SKM-1 (cell line): Measurements from ENCODE around the gene FGF14.
"Not testable (repeated sequence)": the region's sequence is repeated elsewhere in the genome, so short reads cannot be mapped to it uniquely, and the experiment has no call there.

Experiments
- DNase-seq: peaks from one replicate; lab custom pipeline; 2025; ENCODE audit not compliant: unreplicated experiment; lab: John Stamatoyannopoulos, UW

FGF14 gene

DNA sequence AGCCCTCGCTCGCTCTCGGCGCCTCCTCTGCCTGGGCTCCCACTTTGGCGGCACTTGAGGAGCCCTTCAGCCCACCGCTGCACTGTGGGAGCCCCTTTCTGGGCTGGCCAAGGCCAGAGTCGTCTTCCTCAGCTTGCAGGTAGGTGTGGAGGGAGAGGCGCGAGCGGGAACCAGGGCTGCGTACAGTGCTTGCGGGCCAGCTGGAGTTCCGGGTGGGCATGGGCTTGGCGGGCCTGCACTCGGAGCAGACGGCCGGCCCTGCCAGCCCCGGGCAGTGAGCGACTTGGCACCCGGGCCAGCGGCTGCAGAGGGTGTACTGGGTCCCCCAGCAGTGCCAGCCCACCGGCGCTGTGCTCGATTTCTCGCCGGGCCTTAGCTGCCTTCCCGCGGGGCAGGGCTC is 333.5 kb downstream of the FGF14 start:
- DNase-seq, result not testable (repeated sequence)

DNA sequence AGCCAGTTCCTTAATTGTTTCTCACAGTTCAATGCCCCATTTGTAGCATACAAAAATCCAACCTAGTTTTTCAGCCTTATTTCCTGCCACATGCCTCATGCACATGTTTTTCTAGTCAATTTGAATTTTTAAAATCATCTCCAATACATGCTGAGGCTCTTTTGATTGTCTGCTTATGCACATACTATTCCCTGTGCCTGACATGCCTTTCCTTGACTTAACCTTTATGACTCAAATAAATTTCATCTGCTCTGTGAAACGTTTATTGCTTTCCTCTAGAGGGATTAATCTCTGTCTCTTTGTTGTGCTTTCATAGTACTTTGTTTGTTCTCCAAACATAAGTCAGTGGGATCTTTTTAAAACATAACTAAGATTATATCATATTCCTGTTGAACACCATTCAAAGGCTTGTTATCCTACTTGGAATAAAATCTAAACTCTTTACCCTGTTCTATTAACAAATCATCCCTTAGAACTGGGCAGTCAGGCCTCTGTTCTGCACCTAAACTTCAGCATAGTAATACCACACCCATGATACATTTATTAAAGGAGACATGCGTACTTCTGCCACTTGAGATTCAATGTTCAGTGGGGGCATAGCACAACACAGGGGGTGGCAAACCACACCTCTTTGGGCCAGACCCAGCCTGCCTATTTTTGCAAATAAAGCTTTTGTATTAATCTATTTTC is 346.6 kb downstream of the FGF14 start:
- no peak for DNase-seq

DNA sequence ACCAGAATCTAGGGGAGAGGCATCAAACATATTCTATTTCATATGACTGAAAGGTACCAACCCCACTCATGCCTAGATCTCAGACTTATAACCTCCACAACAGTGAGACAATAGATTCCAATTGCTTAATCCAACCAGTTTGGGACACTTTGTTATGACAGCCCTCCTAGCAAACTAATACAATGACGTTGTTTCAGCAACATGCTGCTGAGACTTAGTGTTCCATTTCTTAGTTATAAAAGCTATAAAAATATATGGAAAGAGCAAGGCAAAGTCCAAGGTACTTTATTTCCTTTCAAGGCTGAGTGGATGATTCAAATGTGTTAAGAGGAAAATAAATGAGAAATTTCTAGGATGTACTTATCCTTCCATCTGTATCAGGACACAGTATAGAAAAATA is 352.0 kb downstream of the FGF14 start:
- DNase-seq, result no peak

DNA sequence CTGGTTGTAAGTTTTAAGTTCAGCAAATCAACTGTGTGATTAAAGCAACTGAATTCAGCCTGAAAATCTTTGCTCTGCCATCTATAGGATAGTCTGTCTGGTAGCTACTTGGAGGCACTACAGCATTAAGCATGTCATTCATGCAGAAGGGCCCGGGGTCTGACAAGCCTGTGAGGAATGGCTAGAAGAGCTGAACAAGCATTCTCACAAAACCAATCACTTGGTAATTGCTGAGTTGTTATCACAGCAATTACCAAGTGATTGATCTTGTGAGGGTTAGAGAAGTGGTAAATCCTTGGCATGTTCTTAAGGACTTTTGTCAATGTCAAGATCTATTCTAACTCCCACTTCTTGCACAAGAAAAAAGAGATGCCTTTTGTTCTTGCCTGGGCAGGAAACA is 356.1 kb downstream of the FGF14 start:
- DNase-seq, result no peak

DNA sequence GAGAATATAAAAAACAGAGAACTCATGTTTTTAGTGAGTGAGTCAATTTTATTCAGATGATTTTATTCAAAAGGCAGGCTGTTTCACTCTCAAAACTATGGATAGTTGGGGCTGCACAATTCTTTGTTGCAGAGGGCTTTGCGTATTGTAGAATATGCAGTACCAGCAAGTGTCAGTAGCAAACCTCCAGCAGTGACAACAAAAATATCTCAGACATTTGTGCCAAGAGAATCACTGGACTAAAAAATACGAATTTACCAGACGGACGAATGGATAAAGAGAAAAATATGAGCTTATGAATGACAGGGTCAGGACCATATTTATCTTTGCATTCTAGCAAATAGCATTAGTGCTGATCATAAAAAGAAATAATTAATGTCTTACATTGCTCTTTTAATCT is 359.1 kb downstream of the FGF14 start:
- DNase-seq, result no peak

DNA sequence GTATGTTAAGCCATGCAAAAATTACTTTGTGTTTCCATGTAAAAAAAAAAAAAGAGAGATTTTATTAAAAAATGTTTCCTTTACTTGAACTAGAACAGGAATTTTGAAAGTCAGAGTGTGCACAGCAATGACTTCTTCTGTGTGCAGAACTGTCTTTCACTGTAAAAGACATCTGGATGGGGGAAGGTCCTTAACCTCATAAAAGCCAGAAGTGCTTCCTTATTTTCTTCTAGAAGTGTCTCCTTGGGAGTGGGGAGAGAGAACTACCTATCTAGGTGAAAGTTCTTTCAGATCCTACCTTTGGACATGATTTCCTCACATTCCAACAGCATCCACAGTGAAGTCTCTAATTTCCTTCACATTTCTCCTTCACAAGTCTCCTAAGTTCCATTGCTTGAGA is 360.3 kb downstream of the FGF14 start:
- DNase-seq, result no peak

DNA sequence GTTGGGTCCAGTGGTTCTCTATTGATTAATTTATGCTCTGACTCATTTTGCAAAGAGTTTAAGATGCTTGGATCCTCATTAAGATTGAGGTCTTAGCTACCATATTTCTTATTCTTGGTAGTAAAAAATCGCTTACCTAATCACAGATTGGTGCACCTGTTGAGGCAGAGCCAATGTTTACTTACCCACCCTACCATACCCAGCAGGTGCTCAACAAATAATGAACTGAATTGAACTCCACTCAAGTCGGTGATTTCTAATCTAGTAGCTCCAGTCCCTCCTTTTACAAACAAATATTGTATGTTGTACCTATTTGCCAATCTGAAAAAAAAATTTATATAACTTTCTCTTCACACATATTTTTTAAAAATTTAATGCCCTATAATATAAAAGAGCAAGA is 361.0 kb downstream of the FGF14 start:
- DNase-seq, result no peak

DNA sequence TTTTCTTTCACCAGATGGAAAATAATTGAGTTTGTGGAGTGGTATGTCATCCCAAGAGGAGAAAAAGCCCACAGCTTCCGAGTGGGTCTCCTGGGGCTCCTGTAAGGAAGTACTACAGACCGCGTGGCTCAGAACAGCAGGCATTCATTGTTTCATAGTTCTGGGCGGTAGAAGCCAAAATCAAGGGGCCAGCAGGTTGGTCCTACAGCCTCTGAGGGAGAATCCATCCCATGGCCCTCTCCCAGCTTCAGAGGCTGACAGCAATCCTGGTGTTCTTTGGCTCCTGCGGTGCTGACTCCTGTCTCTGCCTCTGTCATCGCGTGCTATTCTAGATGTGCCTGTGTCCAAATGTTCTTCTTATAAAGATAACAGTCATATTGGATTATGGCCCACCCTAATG is 362.6 kb downstream of the FGF14 start:
- no peak for DNase-seq

DNA sequence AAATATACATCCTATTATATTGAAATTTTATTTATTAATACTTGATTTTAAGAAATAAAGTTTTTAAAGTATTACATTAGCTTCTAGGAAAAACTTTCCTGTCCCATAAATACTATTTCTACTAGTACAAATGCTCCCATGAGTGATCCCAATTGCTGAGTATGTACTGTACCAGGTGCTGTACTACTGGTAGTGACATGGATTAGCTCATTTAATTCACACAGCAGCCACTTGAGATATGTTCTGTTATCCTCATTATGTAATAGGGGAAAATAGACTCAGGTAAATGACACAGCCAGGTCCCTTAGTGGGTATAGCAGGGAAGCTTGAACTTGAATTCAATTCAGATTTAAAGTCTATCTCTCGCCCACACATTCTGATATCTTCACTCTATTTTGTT is 363.1 kb downstream of the FGF14 start:
- DNase-seq, result no peak

DNA sequence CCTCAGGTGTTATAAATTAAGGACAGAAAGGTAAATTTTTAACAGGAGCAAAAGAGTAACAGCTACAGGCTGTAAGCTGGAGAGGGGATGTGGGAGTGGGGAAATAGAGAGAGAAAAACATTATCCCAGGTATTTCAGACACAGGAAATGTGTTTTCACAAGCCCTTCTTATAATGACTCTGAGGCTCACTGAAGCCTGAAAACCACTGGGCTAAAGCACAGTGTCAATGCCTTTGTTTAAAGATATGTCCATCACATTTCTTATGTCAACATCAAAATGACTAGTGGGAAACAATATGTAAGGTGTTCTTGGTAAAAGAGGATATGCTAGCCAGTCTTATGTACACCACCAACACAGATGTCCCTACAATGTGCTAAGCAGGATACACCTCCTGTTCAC is 365.9 kb downstream of the FGF14 start:
- DNase-seq, result no peak

DNA sequence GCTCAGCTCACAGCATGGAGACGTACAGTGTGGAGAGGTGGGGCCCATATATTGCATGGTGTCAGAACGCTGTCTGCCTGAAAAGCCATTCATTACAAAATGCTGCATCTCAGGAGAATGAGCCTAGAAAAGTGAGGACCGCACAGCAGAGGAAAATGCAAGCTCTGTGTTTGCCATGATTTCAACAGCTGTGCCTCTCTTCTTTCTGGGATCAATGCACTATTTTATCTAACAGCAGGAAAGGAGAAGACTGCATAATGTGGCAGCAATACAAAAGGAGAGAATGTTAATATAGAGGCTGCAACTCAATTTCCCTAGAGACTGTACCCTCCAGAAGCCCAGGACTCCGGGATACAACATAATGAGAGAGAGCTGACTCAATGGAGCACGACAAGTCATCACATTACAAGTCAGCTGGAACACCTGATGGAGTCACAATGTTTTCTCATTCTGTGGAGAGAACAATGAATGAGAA is 368.0 kb downstream of the FGF14 start:
- DNase-seq, result no peak

DNA sequence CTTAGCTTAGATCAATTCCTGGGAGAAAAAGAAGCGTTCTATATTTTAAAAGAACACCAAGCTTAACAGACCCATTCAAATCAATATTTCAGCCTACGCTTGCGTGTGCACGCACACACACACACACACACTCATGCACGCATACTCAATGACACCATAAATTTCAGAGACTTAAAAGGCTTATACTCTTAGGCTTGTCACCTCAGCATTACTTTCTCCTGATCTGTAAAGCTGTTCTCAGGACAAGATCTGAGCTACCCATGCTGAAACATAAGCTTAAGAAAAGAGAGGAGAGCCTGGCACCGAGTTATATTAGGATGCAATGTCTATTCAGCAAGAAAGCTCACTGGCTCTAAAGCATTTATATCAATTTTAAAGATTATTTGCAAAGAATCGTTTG is 368.5 kb downstream of the FGF14 start:
- no peak for DNase-seq

DNA sequence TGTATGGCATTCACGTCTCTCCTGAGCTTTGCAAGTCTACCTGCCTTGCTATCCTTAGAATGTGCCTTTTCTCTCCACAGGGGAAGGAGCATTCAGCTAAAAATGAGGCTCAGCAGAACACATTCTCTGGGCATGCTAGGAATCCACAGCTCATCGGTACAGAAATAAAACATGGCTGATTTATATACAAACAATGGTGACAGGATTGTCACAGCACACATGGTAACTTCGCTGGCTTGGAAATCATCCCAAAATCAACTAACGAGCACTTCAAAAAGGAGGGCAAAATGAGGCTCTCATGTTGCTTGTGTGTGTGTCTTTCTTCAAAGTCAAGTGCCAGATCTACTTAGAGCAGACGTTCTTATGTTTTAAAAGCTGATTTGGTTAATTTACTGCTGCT is 373.0 kb downstream of the FGF14 start:
- DNase-seq, result no peak

DNA sequence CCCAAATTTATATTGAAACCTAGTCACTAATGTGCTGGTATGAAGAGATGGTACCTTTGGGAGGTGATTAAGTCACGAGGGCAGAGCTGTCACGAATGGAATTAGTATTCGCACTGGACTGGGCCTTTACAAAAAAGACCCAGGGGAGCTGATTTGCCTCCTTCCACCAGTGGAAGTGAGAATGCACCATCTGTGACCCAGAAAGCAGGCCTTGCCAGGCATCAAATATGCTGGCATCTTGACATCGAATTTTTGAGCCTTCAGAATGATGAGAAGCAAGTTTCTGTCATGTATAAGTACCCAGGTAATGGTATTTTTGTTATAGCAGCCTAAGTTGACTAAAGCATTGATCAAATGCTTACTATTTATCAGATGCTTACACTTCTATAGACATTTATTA is 373.6 kb downstream of the FGF14 start:
- no peak for DNase-seq

DNA sequence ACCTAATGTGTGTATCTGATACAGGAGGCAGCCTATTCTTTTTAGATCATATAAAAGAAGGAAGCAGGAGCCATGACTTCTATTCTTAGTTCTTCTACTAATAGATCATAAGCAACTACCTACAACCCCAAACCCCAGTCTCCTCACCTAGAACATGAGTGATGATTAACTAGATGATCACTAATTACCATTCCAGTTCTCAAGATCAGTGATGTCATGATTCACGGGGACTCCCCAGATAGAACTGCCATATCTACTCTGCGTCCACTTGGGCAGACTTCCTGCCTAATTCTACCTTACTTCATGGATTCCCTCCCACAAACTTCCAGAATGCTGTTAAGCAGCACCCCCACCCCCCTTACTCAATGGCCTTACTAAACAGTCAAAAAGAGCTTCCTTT is 380.1 kb downstream of the FGF14 start:
- DNase-seq, result no peak

DNA sequence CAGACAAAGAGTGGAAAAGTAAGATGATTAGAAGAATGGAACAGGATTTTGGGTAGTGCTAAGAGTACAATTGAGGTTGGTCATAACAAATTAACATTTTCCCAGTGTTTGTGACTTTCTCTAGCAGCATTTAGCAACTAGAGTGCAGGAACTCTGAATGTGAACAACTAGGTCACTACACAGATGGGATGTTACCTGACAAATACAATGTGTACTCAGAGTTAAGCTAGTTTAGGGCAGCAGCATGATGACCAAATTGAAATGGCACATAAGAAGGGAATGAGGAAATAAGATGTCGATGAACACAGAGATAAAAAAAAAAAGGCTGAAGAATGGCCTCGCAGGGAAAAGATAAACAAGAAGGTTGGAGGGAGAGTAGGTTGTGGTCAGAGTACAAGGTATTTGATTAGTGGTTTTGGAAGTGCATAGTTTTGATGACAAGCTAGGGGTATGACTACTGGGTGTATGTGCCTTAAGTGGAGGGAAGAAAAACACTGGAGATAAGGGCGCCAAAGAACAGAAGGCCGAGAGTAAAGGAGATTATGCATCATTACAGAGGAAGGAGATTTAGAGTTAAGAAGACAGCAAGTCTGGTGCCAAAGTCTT is 381.1 kb downstream of the FGF14 start:
- no peak for DNase-seq

DNA sequence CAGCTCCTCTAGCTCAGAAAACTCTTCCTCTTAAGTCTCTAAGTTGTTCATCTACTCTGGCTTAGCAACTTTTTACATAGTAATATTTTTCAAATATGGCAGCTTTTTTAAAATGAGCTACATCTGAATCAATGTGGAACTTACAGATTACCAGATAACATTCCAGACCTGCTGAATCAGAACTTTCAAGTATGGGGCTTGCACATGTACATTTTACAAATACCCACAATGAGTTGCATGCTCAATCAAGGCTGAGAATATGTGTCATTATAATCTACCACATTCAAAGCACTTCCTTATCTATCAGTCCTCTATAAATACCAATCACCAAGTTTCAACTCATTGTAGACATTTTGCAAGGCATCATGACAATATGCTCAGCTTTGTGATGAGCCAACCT is 383.1 kb downstream of the FGF14 start:
- DNase-seq, result no peak

DNA sequence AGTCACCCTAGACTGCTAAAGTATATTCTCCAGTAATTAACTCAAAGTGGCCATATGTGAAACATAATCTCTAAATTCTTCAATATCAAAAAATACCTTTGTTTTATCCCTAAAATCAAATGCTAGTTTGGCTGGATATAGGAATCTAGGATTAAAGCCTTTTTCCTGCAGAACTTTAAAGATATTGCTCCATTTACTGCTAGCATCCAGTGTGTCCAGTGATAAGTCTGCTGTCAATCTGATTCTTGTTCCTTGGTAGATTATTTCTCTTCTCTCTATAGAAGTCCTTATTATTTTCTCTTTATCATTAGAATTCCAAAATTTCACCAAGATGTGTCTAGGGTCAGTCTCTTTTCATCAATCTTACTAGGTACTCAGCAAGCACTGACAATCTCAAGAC is 384.6 kb downstream of the FGF14 start:
- DNase-seq, result no peak

DNA sequence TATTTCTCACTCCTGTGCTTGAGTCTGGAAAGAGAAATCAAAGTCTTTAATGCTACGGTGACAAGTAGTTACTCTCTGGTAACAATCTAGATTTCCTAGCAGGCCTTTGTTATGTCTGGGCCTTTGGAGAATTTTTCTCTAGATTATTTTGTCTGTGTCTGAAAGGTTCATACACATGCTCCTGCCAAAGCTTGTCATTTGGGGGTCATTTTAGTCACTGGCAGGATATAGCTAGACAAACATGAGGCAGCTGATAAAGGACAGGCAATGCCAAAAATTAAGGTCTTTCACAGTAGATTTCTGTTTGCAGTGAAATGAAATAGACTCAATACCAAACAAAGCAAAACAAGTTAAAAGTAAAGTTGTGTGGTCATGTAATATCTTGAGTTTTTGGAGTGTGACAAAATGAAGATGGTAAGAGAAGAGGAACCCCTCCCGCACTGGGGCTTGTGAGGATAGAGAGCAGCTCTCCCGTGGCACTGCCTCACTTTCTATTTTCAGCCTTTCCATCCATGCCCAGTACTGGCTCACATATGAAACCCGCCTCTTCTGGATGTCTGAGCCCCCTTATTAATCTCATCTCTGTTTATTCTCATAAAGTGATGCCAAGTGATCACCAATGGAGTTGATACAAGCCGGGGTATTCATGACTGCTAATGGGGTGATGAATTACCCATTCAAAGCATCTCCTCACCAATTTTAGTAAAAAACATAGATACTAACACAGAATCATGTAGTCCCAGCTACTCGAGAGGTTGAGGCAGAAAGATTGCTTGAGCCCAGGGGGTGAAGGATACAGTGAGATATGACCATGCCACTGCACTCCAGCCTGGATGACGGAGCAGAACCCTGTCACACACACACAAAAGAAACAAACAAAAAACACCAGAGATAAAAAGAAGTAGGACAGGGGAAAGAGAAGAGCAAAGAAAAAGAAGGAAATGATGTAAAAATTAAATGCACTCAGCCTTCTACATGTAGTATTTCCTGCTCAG is 389.3 kb downstream of the FGF14 start:
- no peak for DNase-seq

DNA sequence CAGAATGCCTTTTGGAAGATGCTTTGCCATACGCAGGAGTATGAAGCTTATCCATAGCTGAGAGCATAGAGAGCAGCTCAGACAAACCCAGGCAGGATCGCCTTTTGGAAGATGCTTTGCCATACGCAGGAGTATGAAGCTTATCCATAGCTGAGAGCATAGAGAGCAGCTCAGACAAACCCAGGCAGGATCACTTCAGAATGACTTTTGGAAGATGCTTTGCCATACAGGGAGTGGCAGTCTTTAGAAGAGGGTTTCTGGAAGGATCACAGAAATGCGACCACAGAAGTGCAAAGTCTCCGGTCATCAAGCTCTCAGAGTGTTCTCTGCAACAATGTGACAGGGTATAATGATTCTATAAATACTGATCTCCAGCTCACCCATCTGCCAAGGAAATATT is 390.4 kb downstream of the FGF14 start:
- not testable (repeated sequence) for DNase-seq

DNA sequence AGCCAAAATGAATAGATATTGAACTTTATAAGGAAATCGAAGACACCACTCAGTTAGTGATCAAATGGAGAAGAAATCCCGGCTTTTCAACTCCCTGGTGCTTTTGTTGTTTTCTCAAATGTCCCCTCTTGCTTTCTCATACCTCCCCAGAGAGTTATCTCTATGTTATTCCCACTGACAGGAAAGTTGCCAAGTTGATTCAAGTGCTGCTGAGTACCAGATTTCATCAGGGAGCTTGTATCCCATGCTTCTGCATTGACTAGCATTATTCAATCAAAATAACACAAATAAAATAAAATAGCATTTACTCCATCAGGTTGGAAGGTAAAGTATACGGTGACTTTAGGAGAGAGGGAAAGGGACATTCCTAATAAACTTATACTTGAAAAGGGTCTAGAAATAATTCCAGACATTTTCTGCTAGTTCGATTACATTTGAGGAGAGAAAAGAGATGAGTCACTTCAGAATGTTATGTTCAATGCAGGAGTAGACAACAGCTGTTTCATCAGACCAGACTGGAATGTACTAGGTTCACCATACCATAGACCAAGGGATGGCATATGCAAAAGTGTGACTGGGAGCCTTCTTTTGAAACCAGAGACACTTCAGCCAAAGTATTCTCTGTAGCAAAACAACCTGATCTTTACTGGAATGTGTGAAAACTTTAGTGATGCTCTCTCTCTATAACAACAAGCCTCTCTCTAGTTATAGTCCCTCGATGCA is 397.8 kb downstream of the FGF14 start:
- DNase-seq, result no peak
